GM19240 (cell line): ENCODE results near the gene MACROD2.

ENCODE experiments used
- DNase-seq: peaks from one replicate; pipeline ENCODE4 v3.0.0; 2011; ENCODE audit warnings: low spot score; ENCODE audit not compliant: insufficient read length

MACROD2 gene

DNA sequence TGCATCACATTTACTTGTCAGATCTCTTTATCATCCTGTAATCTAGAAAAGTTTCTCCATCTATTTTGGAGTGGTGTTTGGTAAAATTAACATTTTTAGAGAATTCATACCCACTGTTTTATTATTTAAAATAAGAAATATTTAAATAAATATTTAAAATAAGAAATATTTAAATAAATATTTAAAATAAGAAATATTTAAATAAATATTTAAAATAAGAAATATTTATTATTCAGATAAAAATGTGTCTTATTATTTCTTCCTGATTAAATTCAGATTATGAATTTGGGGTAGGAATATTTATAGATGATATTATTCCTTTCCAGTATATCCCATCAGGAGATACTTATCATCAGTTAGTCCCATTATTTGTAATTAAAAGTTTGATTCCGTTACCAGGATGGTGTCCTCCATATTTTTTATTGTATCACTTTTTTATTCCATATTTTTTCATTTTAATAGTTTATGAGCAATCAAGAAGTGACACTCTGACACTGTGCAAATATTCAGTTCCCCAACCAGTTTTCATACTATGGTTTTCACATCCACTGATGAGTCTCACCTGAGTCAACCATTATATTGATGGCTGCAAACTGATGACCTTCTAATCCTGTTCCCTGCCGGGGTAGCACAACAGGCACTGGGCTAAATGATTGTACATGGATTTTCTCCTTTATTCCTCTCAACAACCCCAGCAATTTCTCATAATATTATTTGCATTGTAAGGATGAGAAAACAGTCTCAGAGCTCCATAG lies 1555.0 kb downstream of the MACROD2 start:
- no peak for DNase-seq

DNA sequence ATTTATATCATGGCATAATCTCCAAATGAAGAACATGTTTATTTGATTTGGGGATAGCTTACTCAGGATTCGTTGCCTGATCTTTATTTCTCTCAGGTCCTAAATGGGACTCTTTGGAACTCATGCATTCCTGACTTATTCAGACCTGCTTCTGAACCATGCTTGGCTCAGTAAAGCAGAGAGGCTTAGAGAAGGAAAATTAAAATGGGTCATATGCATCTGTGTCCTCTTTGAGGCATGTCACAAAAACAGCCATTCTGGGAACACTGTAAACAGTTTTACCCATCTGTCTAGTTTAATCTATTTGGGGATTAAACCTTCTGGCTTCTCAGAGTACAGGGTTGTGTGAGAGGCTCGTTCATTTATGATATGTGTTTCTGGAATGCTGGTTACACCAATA lies 1560.6 kb downstream of the MACROD2 start:
- DNase-seq, result no peak

DNA sequence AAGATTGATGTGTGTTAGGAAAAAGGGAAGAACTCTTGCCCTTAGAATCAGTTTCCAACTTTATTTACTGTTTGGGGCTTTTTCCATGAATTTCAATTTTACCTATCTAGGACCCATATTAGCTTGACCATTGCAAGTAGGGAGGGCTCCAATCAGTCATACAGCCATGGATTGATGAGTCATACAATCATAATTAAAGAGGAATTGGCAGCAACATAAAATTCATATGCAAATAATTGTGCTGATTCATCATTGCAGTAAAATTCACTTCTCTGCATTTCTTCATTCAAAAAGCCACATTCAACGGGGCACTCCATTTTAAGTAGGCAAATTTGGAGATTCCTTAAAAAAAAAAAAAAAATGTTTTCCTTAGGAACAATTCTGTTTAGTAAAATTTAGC lies 1561.6 kb downstream of the MACROD2 start:
- DNase-seq, result no peak

GRCh38 chr20:15561070-15561569 lies 1565.8 kb downstream of the MACROD2 start:
- no peak for DNase-seq

- DNase-seq, result no peak
Observed at GRCh38 chr20:15561707-15562404, 1566.5 kb downstream of the MACROD2 start.

GRCh38 chr20:15563836-15564235 lies 1568.5 kb downstream of the MACROD2 start:
- DNase-seq, result no peak

GRCh38 chr20:15564981-15565380 lies 1569.7 kb downstream of the MACROD2 start:
- peak; percentile 8 for DNase-seq

GRCh38 chr20:15565786-15566185 lies 1570.5 kb downstream of the MACROD2 start:
- DNase-seq, result no peak

DNA sequence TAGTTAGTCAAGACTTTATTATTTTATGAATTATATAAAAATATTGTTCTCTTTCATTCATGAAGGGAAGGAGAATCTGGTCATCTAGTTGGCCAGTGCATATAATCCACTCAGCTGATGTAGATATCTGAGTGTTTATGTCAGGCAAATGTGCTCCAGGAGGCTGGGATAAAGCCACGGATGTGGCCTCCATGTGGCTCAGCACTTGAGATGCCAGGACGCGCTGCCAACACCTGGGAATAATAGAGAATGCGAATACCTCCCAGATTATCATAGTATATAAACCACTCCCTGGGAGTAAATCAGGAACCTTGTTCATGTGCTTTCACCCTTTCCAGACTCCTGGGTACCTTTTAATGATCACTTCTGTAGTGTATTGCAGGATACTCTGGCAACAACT lies 1571.9 kb downstream of the MACROD2 start:
- DNase-seq, result no peak

GRCh38 chr20:15570156-15570555 lies 1574.8 kb downstream of the MACROD2 start:
- no peak for DNase-seq

DNA sequence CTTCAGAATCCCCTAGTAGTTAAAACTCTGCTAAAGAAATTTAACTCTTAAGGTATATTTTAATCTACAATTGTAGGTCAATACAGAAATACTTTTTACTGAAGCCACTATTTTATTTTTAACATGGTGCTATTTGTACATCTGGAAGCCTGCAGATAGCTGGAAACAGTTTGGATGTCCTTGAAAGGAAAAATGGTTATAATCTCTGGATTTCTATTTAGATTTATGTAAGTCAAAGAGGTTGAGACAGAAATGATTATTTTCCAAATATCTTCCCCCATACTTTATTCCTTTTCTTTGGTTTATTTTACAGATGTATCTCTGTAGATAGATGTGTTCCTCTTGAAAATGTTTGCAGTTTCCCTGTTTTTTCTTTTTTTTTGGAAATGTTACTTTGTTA lies 1575.7 kb downstream of the MACROD2 start:
- no peak for DNase-seq

- DNase-seq, result no peak
Observed at GRCh38 chr20:15575255-15575654, 1579.9 kb downstream of the MACROD2 start.

- DNase-seq, result no peak
Observed at GRCh38 chr20:15576411-15576810, 1581.1 kb downstream of the MACROD2 start.

DNA sequence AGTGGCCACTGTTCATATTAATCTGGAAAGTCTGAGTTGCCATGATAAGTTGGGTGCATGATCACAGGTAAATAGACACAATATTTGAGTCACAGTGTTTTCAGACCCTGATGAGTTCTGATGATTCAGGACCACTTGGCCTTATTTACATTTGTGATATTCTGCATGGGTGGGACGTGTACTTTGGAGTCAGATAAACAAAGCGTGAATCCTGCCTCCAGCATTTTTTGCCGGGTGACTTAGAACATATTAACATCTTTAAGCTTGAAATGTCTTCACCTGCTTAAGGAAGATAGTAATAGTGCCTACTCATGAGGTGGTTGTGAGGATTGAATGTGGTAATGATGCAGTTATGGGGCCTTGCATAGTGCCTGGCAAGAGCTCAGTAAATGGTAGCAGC lies 1582.8 kb downstream of the MACROD2 start:
- no peak for DNase-seq

GRCh38 chr20:15579688-15580087 lies 1584.4 kb downstream of the MACROD2 start:
- DNase-seq, result no peak

DNA sequence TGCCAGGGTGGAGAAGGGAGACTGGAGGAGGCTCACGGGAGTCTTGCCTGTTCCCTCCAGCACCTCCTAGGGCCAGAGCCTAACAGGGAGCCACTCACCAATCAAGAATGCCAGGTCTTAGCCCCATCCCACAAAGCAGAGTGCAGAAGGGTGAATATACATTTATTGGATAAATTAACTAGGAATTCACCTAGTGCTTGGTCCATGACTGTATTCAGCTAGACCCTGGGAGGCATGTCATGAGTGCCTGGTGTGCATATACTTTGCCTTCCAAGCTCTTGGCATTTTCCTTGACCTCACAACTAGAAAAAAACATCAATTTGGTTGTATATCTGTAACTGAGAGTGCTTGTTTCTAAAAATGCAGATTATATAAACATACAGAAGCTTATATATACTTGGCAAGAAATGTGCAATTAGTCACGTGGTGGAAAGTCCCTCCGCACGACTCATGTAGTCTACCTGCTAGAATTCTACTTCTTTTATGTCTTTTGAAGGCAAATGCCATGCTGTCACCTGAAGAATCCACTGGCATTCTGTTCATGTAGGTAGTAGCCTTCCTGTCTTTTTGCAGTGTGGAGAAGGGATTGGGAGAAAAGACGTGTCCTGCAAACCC lies 1586.9 kb downstream of the MACROD2 start:
- no peak for DNase-seq

GRCh38 chr20:15584507-15584906 lies 1589.2 kb downstream of the MACROD2 start:
- no peak for DNase-seq

GRCh38 chr20:15593081-15593480 lies 1597.8 kb downstream of the MACROD2 start:
- no peak for DNase-seq

DNA sequence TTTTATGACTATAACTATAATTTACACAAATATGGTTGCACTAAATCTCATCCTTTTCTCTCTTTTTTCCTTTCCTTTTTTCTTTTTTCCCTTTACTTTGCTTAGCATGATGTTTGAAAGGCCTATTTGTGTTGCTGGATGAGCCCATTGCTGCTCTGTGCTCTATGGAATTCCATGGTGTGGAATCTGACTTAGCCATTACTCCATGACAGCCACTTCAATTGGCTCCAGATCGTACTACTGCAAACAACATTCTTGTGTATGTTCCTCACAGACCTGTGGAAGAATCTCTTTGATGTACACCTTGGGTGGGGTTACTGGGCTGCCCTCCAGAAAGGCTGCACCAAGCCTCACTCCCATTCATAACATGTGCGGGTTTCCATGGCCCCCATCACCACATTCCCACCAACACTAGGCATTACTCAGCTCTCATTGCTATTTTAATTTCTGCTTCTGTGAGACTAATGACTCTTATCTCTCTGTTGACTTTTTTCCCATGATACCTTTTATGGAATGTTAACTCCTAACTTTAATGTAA lies 1598.9 kb downstream of the MACROD2 start:
- no peak for DNase-seq

GRCh38 chr20:15596220-15596890 lies 1601.0 kb downstream of the MACROD2 start:
- no peak for DNase-seq

- DNase-seq, result no peak
Observed at GRCh38 chr20:15597306-15597705, 1602.0 kb downstream of the MACROD2 start.

DNA sequence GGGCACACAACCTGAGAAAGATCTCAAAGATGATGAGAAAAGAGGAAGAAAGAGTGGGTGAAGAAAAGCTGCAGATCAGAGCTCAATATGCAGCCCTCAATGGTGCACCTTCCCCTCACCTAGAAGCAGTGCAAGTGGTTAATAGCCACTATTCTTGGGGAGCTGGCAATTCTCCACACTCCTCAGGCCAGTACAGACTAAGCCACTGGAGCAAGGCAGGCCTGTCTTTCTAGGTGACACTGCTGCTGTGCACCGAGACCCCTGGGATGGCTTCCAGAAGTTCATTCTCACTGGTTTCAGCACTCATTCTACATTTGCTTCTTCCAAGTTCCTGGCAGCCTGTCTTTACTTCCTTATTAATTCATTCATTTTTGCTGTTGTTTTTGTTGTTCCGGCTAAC lies 1604.6 kb downstream of the MACROD2 start:
- DNase-seq, result no peak
